CD4-positive, alpha-beta T cell treated with Interleukin-21 for 1 hour (primary cell): ENCODE data around the gene NEK6.
A peak's percentile ranks its signal among the peaks of the same experiment; 100 is the strongest.

ENCODE experiments used
- DNase-seq: peaks from one replicate; pipeline ENCODE4 v3.0.0-alpha.2; 2020

NEK6 gene

GRCh38 chr9:124281931-124282371, 24.2 kb downstream of the NEK6 start:
- no peak for DNase-seq

- no peak for DNase-seq
These were observed 24.9 kb downstream of the NEK6 start for GRCh38 chr9:124282442-124283227.

- no peak for DNase-seq
These were observed 25.6 kb downstream of the NEK6 start for GRCh38 chr9:124283228-124283814.

- no peak for DNase-seq
These were observed 26.6 kb downstream of the NEK6 start for GRCh38 chr9:124284237-124284831.

- no peak for DNase-seq
These were observed 27.2 kb downstream of the NEK6 start for GRCh38 chr9:124284940-124285441.

- DNase-seq, result no peak
These were observed 27.7 kb downstream of the NEK6 start for GRCh38 chr9:124285490-124285889.

- peak; percentile 36 for DNase-seq
These were observed 28.1 kb downstream of the NEK6 start for GRCh38 chr9:124285903-124286291.

- peak; percentile 20 for DNase-seq
These were observed 28.7 kb downstream of the NEK6 start for GRCh38 chr9:124286292-124286931.

- no peak for DNase-seq
These were observed 32.4 kb downstream of the NEK6 start for GRCh38 chr9:124290053-124290591.

GRCh38 chr9:124290743-124291554, 33.2 kb downstream of the NEK6 start:
- no peak for DNase-seq

GRCh38 chr9:124291801-124292396, 34.1 kb downstream of the NEK6 start:
- DNase-seq, result peak; percentile 11

- no peak for DNase-seq
These were observed 35.2 kb downstream of the NEK6 start for GRCh38 chr9:124292696-124293593.

GRCh38 chr9:124293718-124294506, 36.2 kb downstream of the NEK6 start:
- no peak for DNase-seq

- no peak for DNase-seq
These were observed 37.5 kb downstream of the NEK6 start for GRCh38 chr9:124295159-124295794.

- no peak for DNase-seq
These were observed 38.3 kb downstream of the NEK6 start for GRCh38 chr9:124296094-124296493.

- DNase-seq, result no peak
These were observed 39.2 kb downstream of the NEK6 start for GRCh38 chr9:124296796-124297550.

GRCh38 chr9:124297551-124297901, 39.8 kb downstream of the NEK6 start:
- no peak for DNase-seq

- no peak for DNase-seq
These were observed 40.3 kb downstream of the NEK6 start for GRCh38 chr9:124297915-124298645.
